NCI-H345 treated with DMSO at 0.1 percent for 48 hours (cell line): ENCODE results near the gene PLXNA4.

Source experiments
- DNase-seq: peaks from one replicate; lab custom pipeline; 2025; ENCODE audit not compliant: unreplicated experiment; lab: John Stamatoyannopoulos, UW

The PLXNA4 gene

DNA sequence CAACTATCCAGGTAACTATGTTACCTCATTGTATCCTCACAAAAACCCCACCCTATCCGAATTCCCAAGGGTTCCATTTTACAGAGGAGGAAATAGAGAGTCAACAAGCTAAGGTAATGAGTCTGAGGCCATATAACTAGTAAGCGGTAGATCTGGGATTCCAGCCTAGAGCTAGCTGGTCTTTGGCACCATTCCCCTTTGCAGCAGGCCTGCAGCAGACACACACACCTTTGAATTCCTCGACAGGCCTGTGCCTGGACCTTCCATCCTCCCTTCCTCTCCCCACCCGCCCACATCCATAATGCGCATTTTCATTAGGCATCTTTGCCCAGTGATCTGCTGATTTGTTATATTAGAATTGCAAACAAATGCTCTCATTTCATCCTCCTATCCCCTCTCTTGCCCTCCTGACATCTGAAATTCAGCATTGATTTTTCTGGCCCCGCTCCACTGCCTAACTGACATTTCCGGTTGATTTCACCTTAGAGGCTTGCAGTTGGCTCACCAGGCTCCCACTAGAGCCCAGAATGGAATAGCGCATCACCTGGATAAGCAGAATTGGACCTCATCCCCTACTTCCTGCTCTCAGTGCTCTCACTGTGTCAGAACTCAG is 129.5 kb downstream of the PLXNA4 start:
- no peak for DNase-seq

DNA sequence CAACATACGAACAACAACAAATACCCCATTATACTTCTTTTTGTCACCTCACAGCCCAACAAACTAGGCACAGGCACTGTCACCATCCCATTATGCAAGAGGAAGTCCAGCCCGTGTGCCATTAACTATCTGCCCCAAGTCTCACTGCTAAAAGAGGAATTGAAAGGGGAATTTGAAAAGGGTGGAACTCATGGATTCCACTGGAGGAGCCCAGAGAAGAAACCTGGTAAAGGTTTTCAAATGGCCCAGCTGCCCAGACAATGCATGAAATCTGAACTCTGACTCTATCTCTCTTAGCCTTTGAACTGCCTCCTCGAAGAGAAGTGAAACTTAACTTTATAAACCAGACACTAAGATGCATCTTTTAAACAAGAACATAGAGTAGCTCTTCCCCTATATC is 130.0 kb downstream of the PLXNA4 start:
- DNase-seq, result no peak

DNA sequence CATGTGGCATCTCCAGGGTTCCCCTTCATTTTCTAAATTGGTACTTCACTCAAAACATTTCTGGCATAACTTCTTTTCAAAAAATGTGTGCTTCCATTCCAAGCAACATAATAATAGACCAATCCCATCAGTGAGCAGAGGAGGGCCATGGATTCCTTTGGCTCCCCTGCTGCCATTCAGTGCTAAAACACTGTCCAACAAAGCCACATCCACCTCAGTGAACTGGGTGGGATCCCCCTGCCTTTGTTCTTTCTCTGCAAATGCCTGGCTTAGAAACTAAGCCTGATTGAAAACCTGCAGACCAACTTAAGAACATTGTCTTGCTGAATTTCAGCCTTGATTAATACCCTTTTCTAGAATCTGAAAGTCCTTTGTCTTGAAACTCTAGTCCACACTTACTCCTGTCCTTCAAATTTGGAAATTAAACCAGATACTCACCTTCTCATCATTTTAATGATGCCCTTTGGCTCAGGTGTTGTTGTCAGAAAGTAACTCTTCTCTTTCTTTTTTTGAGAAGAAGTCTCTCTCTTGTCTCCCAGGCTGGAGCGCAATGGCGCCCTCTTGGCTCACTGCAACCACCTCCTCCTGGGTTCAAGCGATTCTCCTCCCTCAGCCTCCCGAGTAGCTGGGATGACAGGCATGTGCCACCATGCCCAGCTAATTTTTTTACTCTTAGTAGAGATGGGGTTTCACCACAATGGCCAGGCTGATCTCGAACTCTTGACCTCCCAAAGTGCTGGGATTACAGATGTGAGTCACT is 132.3 kb downstream of the PLXNA4 start:
- no peak for DNase-seq

DNA sequence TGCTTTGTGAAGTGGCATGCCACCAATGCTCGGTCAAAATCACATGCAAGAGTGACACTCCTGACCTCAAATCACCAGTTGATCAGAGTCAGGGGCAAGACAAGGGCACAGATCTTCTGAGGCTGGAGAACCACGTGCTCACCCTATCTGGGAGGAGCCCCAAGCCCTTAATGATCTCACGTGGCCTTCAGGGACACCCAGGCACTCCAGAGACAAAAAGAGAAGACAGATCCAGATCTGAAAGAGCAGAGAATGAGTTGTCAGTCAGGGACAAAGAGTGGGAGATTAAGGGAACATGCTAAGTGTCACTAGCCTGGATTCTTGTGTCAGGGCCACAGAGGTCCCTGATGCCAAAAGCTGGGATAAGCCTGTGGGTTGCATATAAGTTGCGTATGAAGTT is 134.3 kb downstream of the PLXNA4 start:
- no peak for DNase-seq

DNA sequence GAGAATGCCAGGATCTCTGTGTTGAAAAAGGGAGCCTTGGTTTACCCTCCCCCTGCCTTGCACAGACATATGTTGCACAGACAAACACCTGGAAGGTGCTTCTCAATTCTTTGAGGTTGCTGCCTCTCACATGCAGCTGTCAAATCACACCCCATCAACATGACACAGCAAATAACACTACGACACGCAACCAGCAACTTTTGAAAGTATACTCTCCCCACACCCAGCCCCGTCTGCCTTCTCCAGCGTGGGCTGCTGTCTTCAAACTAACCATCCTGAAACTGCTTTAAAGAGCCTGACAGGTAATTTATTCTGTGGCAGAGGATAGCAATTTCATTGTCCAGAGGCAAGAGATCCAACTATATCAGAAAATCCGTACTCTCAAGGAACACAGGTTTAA is 136.1 kb downstream of the PLXNA4 start:
- no peak for DNase-seq

- DNase-seq, result no peak
Measured at GRCh38 chr7:132438926-132439325, 137.3 kb downstream of the PLXNA4 start.

- DNase-seq, result no peak
Measured at GRCh38 chr7:132437730-132438129, 138.5 kb downstream of the PLXNA4 start.

GRCh38 chr7:132436121-132436520 is 140.1 kb downstream of the PLXNA4 start:
- no peak for DNase-seq

GRCh38 chr7:132435016-132435990 is 141.0 kb downstream of the PLXNA4 start:
- DNase-seq, result no peak

GRCh38 chr7:132434041-132434440 is 142.2 kb downstream of the PLXNA4 start:
- no peak for DNase-seq

DNA sequence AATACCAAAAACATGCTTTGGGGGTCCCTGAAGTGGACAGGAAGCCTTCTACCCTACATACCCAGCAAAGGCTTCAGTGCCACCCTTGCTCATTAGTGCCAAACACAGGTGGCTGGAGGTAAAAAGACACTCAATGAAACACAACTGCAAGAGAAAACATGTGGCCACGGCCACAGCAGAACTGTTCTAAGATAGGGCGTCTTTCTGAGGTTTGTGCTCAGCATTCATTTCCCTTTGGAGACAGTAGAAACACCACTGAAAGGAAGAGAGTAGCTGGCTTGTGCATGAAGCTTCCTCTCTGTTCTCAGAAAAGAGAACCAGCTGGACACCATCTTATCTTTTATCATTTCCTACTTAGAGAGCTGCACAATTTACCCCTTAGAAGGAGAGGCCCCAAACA is 143.0 kb downstream of the PLXNA4 start:
- no peak for DNase-seq

DNA sequence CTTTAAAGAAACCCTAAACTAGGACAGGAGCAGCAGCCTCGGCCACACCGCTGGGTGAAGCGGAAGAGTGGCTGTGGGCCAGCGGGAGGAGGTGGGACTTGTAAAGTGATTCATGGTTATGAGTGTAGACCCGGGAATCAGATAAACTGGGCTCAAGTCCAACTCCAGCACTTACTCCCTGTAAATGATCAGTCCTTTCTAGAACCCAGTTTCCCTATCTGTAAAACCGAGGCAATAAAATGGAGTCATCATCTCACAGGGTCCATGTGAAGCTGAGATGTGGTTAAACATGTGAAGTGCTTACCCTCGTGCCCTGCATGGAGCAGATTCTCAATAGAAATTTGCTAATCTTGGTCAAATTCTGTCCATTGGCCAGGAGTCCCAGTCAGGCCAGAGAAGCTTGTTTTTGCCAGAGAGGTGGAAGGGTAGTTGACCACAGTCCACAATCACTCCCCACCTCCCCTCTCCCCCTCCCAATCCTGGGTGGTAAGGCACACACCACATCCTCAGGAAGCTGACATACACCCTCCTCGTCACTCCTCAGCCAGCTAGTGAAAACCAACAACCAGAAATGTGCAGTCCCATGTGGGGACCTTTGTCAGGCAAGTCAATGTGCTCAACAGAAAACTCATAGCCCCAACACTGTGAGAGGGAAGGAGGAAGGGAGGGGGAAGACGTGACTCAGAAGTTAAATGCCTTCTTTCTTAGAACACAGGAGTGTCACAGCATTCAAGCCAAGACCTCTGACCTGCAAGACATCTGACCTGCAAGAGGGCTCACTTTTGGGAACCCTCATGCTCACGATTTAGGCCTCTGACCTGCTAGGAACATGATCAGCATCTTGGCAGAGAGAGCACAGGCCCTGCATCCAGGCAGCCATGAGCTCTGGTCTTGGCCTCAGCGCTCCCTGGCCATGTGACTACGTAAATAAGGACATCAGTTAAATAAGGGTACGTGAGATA is 145.1 kb downstream of the PLXNA4 start:
- no peak for DNase-seq

DNA sequence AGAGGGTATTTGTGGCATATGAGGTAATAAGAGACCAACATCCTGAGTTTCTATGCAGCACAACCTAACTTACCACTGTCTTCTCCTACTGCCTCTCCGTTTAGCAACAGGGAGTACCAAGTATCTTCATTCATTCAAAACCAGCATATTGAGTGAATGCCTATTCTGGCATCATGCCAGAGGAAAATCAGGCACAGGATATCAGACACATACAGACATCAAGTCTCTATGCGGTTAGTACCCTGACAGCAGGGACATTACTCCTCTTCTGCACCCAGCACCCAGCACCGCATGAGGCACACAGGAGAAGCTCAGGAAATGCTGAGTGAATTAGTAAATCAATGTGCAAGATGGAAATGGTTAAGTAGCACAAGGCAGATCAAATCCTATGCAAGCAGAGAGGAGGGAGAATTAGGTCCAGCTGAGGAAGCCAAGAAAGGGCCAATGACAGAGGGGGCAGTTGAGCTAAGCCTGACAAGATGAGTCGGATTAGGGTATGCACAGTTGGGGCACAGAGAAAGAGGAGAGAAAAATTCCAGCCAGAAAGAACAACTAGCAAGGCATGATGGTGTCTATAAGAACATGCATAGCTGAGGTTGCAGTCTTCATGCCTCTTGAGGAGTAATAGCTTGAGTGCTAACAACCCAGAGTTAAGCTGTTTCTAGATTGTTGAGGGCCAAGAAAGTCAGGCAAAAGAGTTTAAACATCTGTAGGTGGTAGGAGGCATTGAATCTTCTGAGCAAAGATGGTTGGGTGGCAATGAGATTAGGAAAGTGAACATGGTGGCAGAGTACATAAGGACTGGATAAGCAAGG is 146.0 kb downstream of the PLXNA4 start:
- DNase-seq, result peak; percentile 10

- no peak for DNase-seq
Measured at GRCh38 chr7:132429181-132429580, 147.1 kb downstream of the PLXNA4 start.

- DNase-seq, result no peak
Measured at GRCh38 chr7:132428247-132428919, 147.9 kb downstream of the PLXNA4 start.

DNA sequence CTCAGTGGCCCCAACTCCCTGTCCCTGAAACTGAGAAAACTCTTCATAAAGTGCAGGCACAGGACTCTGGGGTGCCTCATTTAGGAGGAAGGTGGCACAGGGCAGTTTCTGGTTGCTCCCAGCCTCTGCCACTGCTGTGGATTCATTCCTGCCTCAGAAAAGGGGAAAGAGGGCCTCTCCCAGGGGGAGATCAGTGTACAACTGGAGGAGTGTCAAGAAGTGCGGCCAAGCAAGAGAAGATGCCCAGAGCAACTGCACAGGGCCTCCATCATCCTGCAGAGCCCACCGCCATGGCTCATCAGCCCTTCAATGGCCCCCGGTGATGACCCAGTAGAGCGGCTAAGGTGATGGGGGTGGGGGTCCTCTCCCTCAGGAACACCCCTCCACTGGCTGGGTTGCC is 150.3 kb downstream of the PLXNA4 start:
- DNase-seq, result no peak

DNA sequence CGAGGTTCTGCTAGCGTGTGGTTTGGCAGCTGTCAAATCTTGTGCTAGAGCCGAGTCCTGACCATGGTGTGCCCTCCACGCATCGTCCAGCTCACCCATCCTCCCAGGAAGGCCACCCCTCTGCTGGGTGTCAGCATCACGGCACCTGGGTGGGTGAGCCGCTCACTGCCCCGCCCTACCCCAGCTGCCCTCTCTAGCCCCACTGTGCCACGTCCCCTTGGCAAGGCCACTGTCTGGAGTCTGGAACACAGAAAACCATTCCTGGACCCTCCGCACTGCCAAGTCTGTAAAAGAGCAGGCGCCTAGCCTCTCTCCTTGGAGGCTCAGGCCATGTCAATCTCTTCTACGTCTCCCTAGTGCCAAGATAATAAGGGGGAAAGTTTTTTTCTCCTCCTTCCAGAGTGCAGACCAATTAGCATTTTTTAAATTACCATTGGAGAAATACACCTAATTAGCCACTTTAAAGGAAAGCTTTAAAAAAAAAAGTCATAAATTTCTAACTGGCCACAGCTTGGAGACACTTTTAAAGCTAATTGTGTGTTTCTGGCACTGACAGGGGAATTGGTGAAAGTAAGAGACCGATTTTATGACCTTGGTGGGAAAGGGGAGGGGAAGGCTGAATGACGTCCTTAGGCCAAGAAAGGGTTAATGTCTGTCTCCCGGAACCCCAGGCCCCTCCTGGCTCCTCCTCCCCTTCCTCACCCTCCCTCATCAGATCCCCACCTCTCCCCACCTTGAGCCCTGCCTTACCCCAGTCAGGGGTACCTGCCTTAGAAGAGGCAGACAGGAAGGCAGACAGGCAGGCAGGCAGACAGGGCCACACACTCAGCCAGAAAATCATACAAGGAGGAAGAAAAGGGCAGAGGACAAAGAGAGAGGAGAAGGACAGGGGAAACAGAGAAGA is 151.2 kb downstream of the PLXNA4 start:
- DNase-seq, result no peak

GRCh38 chr7:132424277-132424676 is 152.0 kb downstream of the PLXNA4 start:
- no peak for DNase-seq
